Stimulated activated CD4-positive, alpha-beta T cell treated with anti-CD3 and anti-CD28 coated beads, Interleukin-2, amount 100 ng/mL, for 48 hours (primary cell): Measurements from ENCODE around the gene ATOH8.
"Not testable (repeated sequence)": the region's sequence is repeated elsewhere in the genome, so short reads cannot be mapped to it uniquely, and the experiment has no call there.

ENCODE experiments used
- DNase-seq, 2 donors: peaks; one replicate each; pipeline ENCODE4 v3.0.0-alpha.2; 2020

Gene ATOH8

GRCh38 chr2:85810371-85811179, 56.8 kb downstream of the ATOH8 start:
- no peak for DNase-seq

DNA sequence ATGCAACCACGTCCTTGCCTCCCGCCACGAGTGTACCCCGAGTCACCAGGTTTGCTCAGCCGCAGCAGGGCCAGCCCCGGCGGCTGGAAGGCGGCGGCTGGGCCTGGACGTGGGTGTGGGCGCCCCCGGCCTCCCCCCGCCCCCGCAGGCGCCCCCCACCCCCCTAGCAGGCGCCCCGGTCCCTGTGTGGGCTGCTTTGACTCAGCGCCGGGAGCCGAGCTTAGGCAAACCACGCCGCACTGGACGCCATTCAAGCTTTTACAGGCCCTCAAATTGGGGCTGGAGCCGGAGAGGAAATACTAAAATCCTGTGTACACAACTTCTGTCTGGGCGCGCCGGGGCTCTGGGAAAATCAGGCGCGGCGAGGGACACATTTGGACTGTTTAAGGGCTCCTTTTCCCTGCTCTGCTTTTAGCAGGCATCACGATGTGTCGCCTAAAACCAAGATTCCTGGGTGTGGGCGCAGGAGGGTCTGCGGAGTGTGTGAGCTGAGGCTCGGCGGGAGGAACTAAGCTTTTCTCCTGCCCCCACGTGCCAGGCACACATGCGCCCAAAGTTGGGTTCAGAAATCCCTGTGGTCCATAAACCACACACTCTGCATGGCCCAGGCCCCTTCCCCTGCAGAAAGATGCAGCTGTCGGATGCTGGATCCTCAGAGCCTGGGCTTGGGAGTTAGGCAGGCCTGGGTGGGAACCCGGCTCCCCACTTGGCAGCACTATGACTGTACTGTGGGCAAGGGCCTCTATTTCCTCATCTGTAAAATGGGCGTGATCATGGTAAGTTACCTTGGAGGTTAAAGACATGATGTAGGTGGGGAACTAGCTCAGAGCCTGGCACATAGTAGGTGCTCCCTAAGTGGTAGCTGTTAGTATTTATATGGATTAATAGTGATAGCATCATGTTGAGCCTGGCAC, 57.6 kb downstream of the ATOH8 start:
- no peak for DNase-seq

- DNase-seq, result no peak
These were observed 58.4 kb downstream of the ATOH8 start for GRCh38 chr2:85812094-85812735.

DNA sequence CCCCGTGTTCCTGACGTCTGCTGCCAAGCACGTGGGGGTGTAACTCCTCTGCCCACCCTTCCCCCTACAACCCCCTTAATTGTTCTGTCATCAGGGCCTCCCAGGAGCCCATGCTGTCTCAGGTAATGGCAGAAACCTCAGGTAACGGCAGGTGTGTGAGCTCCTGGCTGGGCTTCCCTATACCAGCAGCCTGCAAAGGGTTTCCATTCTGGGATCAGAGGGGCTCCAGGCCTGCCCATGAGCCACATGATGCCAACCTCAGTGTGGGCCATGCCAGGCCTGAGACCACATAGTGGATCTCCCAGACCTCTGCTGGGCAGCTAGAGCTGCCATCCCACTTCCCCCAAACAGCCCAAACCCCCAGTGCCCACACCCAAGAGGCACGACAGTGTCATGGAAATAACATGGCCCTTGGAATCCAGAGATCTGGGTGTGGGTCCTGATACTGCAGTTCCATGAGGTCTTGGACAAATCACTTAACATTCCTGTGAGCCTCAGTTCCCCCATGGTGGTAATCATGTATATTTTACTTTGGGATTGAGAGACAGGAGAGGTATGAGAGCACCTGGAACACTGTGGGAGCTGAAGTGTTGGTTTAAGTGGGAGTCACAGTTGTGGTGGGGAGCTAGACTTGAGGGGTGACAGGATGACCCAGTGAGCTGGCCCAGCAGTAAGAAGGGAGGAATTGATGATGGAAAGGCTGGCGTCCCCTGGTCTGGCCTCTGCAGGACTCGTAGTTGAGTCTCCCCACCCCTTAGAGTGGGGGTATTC, 59.6 kb downstream of the ATOH8 start:
- DNase-seq, result no peak

DNA sequence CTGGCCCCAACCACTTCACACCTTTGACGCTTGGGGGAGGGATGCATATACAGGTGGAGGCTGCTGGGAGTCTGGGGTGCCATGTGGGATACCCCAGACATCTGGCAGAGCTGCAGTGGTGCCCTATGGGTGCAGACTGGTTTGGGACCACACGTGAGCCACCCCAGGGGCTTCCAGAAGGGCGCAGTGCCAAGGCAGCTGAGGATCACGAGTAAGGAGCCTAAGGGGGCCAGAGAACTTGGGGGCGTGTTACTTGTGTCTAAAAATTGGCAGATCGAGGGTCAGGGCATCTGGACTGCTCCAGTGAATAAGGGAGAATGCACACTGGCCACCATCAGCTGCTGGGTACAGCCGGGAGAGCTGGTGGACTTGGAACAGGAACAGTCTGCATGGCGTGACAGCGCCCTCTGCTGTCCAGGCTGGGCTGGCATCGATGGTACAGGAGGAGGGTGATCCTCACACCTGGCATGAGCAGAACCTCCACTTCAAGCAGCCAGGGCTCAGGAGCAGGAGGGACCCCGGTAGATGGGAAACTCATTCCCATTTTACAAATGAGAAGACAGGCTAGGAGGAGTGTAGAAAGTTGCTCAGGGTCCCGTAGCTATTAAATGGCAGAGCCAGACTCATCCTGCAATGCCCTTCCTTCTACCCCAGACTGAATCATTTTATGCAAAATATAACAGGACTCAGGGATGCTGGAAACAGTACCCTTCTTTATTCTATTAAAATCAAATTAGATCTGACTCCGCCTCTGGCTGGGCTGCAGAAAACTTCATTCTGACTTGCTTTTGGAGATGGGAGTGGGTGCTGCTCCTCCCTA, 60.4 kb downstream of the ATOH8 start:
- peak; percentile 88 to 90 for DNase-seq

GRCh38 chr2:85814802-85815550, 61.2 kb downstream of the ATOH8 start:
- no peak for DNase-seq

DNA sequence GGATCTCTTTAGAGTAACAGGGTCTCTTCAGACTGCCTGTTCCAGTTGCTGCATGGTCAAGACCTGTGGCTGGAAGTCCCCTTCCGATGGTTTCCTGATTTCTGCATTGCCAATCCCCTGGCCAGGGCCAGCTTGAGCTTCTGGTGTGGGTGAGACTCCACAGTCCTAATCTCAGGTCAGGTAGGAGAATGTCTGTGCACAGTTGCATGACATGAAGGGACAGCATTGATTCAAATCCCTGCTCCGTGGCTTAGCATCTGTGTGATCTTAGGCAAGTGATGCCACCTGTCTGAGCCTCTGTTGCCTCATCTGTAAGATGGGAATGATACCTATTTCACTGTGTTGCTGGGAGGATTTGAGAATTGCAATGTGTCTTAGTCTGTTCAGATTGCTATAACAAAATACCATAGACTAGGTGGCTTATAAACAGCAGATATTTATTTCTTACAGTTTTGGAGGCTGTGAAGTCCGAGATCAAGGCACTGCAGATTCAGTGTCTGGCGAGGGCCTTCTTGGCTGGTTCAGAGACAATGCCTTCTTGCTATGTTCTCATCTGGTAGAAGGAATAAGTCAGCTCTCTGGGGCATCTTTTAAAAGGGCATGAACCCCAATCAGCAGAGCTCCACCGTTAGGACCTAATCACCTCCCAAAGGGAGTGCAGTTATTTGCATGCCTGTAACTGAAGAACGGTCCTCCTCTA, 66.2 kb downstream of the ATOH8 start:
- DNase-seq, result no peak

DNA sequence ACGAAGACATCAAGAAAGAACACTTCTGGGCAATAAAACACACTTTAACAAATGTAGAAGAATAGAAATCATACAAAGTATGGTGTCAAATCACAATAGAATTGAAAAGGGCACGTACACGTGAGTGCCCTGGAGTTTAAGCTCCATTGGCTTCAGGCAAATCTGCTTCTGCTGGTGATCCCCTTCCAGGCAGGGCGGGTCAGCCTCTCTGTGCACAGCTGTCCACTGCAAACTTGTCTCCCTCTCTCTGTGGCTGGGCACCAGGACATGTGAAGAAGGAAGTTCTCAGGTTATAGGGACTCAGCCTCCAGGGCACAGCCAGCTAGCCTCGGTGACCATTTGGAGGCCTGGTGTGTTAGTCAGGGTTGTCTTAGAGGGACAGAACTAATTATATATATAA, 69.0 kb downstream of the ATOH8 start:
- no peak for DNase-seq

DNA sequence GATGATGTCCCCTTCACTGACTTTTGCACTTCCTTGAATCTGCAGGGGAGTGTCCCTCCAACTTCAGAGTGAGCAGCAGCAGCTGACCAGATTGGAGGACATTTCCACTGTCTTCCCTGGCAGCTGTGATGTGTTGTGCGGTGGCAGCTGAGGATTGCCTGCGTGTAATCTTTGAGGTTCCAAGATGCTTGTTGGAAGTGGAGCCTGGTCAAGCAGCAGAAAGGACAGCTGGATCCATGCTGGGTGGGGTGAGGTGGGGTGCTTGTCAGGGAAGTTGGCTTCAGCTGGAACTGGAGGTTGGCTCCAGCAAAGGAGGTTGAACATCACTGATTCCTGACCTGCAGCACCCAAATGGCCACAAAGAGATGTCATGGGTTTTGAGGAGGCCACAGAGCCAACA, 70.2 kb downstream of the ATOH8 start:
- DNase-seq, result no peak

GRCh38 chr2:85826990-85827878, 73.4 kb downstream of the ATOH8 start:
- DNase-seq, result peak; percentile 81 to 82

DNA sequence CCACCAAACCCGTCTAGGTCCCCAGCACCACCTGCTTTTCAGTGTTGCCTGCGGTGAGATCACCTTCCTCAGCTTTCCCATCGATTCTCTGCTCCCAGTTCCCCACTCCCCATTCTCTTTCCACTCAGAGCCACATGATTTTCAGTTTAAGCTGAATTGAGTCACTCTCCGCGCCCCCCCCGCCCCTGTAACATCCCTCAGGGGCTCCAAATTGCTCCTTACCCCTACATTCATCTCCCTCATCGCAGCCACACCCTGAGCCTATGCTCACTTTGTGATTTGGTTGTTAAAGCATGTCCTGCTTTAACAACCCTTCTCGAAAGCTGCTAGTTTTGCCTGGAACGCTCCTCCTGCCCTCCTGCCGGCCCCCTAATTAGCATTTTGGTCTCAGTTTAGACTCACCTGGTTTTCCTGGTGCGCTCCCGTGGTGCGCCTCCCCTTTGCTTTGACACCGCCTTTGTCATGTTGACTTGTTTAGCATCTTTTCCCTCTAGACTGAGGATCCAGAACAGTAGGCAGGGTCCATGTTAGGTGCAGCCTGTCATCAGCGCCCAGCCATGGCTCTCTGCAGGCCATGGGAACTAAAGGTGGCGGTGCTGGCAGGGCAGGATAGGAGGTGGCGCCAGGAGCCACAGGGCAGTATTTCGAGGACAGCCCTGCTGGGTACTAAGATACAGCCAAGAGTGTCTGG, 74.2 kb downstream of the ATOH8 start:
- no peak for DNase-seq

DNA sequence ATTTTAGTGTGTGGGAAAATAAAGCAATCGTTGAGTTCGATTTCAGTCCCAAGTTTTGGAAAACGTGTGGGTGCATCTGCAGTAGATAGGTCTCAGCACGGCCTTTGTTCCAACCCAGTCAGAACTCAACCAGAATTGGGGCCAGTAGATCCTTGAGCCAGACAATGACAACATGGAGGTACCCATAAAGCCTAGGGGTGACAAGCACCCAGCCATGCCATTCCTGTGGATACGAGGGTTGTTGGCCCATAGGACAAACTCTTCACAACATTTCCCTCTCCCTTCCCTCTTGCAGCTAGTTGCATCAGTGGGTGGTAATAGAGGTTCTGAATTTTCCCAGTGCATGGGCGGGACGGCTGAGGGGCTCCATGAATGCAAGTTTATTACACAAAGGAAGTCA, 74.9 kb downstream of the ATOH8 start:
- DNase-seq, result no peak

DNA sequence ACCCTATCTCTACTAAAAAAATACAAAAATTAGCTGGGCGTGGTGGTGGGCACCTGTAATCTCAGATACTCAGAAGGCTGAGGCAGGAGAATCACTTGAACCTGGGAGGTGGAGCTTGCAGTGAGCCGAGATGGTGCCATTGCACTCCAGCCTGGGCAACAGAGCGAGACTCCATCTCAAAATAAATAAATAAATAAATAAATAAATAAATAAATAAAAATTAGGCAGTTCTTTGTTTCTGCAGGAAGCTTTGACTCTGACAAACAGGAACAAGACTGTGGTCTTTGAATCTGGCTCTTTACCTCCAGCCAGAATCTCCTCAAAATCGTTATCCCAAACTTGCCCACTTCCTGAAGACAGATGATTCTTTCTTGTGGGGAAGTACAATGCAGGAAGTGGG, 75.6 kb downstream of the ATOH8 start:
- DNase-seq, result not testable (repeated sequence)

DNA sequence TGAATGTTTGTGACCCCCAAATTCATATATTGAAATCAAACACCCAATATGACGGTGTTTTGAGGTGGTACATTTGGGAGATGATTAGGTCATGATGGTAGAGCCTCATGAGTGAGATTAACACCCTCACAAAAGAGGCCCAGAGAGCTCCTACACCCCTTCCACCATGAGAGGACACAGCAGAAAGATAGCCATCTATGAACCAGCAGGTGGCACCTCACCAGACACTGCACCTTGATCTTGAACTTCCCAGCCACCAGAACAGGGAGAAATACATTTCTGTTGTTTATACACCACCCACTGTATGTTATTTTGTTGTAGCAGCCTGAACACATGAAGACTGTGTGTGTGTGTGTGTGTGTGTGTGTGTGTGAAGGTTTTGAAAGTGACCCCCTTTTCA, 76.9 kb downstream of the ATOH8 start:
- DNase-seq, result no peak

DNA sequence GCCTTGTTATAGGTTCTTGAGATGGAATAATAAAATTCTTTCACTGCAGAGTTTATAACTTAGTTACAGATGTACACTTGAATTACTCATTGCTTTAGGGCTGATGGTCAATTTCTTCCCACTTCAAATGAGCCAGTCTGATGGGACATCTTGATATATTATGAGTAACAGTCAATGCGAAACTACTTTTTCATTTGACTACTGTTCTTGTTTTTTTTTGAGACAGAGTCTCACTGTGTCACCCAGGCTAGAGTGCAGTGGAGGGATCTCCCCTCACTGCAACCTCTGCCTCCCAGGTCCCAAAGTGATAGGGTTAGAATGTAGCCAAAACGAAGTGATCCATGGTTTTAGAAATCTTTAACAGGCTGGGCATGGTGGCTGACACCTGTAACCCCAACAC, 77.9 kb downstream of the ATOH8 start:
- DNase-seq, result no peak

DNA sequence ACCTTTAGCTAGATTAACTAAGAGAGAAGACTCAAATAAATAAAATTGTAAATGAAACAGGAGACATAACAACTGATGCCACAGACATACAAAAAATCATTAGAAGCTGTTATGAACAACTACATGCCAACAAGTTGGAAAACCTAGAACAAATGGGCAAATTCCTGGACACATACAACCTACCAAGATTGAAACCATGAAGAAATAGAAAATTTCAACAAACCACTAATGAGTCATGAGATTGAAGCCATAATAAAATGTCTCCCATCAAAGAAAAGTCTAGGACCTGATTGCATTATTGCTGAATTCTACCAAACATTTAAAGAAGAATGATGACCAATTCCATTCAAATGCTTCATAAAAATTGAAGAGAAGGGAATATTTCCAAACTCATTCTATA, 80.7 kb downstream of the ATOH8 start:
- DNase-seq, result no peak
